ENCODE results near the gene ICAM1.
A peak's percentile ranks its signal among the peaks of the same experiment; 100 is the strongest.

The ICAM1 gene

DNA sequence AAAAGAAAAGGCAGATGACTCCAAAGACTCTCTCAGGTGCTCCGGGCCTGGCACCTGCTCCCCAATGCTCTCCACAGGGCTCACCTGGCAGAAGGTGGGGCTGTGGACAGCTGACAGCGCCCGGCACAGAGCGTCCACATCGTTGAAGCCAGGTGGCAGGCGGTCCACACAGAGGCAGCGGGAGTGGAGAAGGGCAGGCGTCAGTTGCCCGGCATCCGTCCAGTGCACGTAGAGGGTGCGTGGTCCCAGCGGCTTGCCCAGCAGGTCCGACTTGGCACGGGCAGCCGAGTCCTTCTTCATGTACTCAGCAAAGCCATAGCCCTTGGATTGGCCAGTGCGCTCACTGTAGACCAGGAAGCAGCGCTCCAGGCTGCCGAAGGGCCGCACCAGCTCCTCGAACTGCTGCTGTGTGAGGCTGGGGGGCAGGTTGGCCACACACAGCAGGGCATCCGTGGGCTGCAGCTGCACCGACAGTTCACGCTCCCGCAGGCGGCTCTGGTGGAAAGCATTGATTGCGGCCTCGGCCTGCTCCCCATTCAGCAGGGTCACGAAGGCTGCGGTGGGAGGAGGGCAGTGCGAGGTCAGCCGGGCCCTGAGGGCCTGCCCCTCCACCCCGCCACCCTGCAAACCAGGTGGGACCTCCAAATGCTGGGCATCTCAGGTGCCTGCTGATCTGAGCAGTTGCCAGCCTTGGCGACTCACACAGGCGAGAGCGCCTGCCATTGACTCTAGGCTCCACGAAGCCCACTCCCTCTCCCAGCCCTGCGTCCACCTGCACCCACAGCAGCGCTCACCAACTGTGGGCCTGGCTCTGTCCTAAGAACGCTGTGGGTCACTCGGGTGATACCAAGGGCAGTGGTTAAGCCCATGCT lies 57.9 kb downstream of the ICAM1 start:
- no peak for DNase-seq

- no peak for DNase-seq
Measured at GRCh38 chr19:10329555-10329954, 58.6 kb downstream of the ICAM1 start.

- DNase-seq = no peak
Measured at GRCh38 chr19:10332158-10332964, 61.4 kb downstream of the ICAM1 start.

GRCh38 chr19:10332965-10333757 lies 62.2 kb downstream of the ICAM1 start, which contains the start of gene RAVER1:
Gene RAVER1, minus strand, starts transcription at chr19:10333529. Its CDS starts 22 bp downstream, at chr19:10333507.
- DNase-seq = peak; percentile 94

DNA sequence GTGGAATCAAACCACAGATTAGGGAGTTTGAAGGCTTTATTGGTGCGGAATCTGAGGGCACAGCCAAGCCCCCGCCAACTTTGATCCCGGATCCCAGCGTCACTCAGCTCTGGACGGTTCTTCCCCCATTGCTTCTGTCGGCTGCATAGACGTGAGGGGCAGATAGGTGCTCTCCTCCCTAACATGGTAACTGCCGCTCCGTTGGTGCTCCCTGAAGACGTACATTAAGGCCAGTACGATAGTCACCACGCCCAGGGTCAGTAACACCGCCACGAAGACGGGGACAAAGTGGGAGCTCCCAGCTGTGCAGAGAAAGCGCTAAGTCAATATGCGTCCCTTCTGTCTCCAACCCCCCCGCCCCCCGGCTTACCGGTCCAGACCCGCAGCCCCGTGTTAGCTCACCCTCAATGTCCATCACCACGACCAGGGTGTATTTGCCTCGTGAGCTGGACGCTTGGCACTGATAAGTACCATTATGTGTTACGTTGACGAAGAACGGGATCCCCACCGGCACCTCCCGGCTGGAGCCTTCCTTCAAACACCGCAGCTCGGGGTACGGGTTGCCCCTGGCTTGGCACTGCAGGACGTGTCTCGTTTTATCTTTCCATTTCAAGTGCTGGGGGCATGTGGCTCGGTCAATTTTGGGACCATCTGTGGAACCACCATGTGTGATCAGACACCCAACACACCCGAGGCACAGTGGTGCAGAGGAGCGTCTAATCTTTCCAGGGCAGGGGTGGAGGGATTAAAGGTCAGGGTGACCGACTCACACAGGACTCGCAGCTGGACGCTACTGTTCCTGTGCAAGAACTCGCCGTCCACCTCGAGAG lies 63.1 kb downstream of the ICAM1 start:
- no peak for DNase-seq

- DNase-seq = no peak
Measured at GRCh38 chr19:10334588-10335351, 63.9 kb downstream of the ICAM1 start.

DNA sequence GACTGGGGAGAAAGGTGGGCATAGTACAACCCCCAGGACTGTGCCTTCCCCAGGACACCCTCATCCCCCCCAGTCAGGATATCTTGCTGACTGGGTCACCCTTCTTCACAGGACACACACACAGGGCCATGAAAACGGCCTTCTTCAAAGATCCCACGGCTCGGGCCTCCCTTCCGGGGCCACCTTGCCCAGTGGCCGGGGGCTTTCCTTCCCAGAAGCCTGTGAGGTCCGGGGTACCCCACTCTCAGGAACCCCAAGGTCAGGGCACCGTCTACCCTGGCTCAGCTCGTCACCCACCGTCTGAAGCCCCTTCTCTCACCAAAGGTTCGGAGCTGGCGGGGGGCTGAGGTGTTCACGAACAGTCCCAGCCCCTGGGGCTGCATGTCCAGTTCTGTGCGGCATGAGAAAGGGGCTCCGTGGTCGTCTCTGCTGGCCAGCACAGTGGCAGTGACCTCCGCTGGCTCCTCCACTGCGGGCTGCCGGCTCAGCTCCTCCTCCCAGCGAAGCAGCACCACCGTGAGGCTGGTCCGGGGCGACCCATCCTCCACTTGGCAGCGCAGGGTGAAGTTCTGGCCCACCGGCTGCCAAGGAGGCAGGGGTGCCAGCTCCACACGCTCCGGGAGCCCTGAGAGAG lies 64.5 kb downstream of the ICAM1 start:
- DNase-seq = no peak
